HCT116 (cell line): ENCODE results near the gene DOCK10. TPM values are rescaled to one million over a fixed set of nuclear protein-coding genes. Genes with fewer than 3 reads are reported as not detected.

Source experiments
- ATAC-seq: fragments of 200-7000 bp; cut with Tn5 transposase; 2 replicates; pipeline ENCODE4 v1.9.1; 2020; ENCODE audit warnings: mild to moderate bottlenecking, moderate library complexity
- BruUV-seq: library from RNA; stranded (reverse); fragments of 400-500 nt; replicated peaks from 2 replicates; lab custom pipeline; 2021; lab: Mats Ljungman, UMichigan
- CTCF ChIA-PET: fragments of 300-600 bp; sonication (Branson Sonifier 250); formaldehyde crosslinking; loops from one replicate; lab custom pipeline; 2021; ENCODE audit warnings: antibody characterized with exemption; lab: Charles Lee
- POLR2A ChIA-PET: fragments of 300-600, 350-600 bp; sonication (Branson Sonifier 250); formaldehyde crosslinking; loops from one replicate; lab custom pipeline; 2021; ENCODE audit warnings: antibody characterized with exemption; lab: Charles Lee
- RAD21 ChIA-PET, 2 experiments: fragments of 300-600 bp; sonication (Branson Sonifier 250); formaldehyde crosslinking; loops; one replicate each; lab custom pipeline; 2023; ENCODE audit warnings: low total read pairs in 2 of 2; ENCODE audit not compliant: uncharacterized antibody in 2 of 2, unreplicated experiment in 2 of 2, low non-redundant PET in 1 of 2; lab: Charles Lee
- DNase-seq: peaks from one replicate; pipeline ENCODE4 v3.0.0-alpha.2; 2010; ENCODE audit warnings: low read depth, low spot score
- H2AFZ ChIP-seq: fragments of 200-600 bp; shearing (Covaris generic), sonication (generic); 2 replicates; pipeline ENCODE4 v1.6.1; 2017; ENCODE audit warnings: low read depth, mixed run types, mixed read lengths, antibody characterized with exemption, low read length; ENCODE audit not compliant: poor library complexity, severe bottlenecking
- H3K27ac ChIP-seq: 2 replicates; pipeline ENCODE4 v1.5.1; 2012; ENCODE audit warnings: low read depth, low read length
- H3K27me3 ChIP-seq: fragments of 200-600 bp; sonication (generic); 2 replicates; pipeline ENCODE4 v1.6.1; 2016; ENCODE audit warnings: mixed run types, low read length, mixed read lengths; ENCODE audit not compliant: insufficient read depth
- H3K36me3 ChIP-seq, 2 experiments: fragments of 200-500 bp in 1 of 2; fragments of 200-600 bp in 1 of 2; sonication (Bioruptor generic) in 1 of 2; sonication (generic) in 1 of 2; 2 replicates each; pipeline versions ENCODE4 v1.5.1 to v1.6.1; 2014 to 2016; ENCODE audit warnings: low read length in 2 of 2, inconsistent platforms in 1 of 2, mixed read lengths in 1 of 2, mixed run types in 1 of 2; ENCODE audit not compliant: insufficient read depth in 2 of 2, control insufficient read depth in 1 of 2
- H3K4me1 ChIP-seq, 2 experiments: fragments of 200-600 bp in 1 of 2; sonication (generic) in 1 of 2; 2 replicates each; pipeline versions ENCODE4 v1.5.1 to v1.6.1; 2012 to 2017; ENCODE audit warnings: low read length in 2 of 2, inconsistent platforms in 1 of 2, mild to moderate bottlenecking in 1 of 2, mixed read lengths in 1 of 2, mixed run types in 1 of 2, moderate library complexity in 1 of 2; ENCODE audit not compliant: insufficient read depth in 2 of 2, control insufficient read depth in 1 of 2
- H3K4me2 ChIP-seq: fragments of 200-600 bp; sonication (generic); 2 replicates; pipeline ENCODE4 v1.6.1; 2017; ENCODE audit warnings: mixed run types, low read length, mixed read lengths
- H3K4me3 ChIP-seq, 2 experiments: fragments of 200-600 bp in 1 of 2; sonication (generic) in 1 of 2; replicated peaks in 1 of 2; 2 replicates each; pipeline ENCODE4 v1.5.1; 2011 to 2016; ENCODE audit warnings: low read length in 2 of 2, control low read depth in 1 of 2, low read depth in 1 of 2, mild to moderate bottlenecking in 1 of 2, mixed read lengths in 1 of 2, mixed run types in 1 of 2
- H3K79me2 ChIP-seq: fragments of 200-600 bp; sonication (generic); 2 replicates; pipeline ENCODE4 v1.6.1; 2017; ENCODE audit warnings: mild to moderate bottlenecking, mixed run types, low read length, moderate library complexity, mixed read lengths; ENCODE audit not compliant: insufficient read depth
- H3K9ac ChIP-seq: fragments of 200-600 bp; sonication (generic); 2 replicates; pipeline ENCODE4 v1.6.1; 2016; ENCODE audit warnings: low read length, mixed read lengths
- H3K9me2 ChIP-seq: fragments of 200-600 bp; sonication (generic), shearing (Covaris generic); 2 replicates; pipeline ENCODE4 v1.6.1; 2017; ENCODE audit warnings: mixed run types, mild to moderate bottlenecking, moderate library complexity; ENCODE audit not compliant: insufficient read depth
- H3K9me3 ChIP-seq, 2 experiments: fragments of 200-500 bp in 1 of 2; fragments of 200-600 bp in 1 of 2; sonication (Bioruptor generic) in 1 of 2; sonication (generic) in 1 of 2; 2 replicates each; pipeline ENCODE4 v1.6.1; 2014 to 2017; ENCODE audit warnings: low read length in 2 of 2, mixed read lengths in 2 of 2, inconsistent platforms in 1 of 2, low read depth in 1 of 2, mild to moderate bottlenecking in 1 of 2, mixed run types in 1 of 2, moderate library complexity in 1 of 2; ENCODE audit not compliant: control insufficient read depth in 1 of 2, insufficient read depth in 1 of 2
- H4K20me1 ChIP-seq: fragments of 200-600 bp; sonication (generic), shearing (Covaris generic); 2 replicates; pipeline ENCODE4 v1.6.1; 2017; ENCODE audit warnings: mixed run types, mild to moderate bottlenecking, moderate library complexity; ENCODE audit not compliant: insufficient read depth
- CEBPB ChIP-seq: IDR thresholded peaks from 2 replicates; pipeline ENCODE4 v1.6.1; 2012; ENCODE audit warnings: low read depth
- CTCF ChIP-seq, 3 experiments: fragments of 200-600 bp in 1 of 3; sonication (generic) in 1 of 3; IDR thresholded peaks in 2 of 3; conservative IDR thresholded peaks in 1 of 3; 2 replicates each; pipeline ENCODE4 v1.5.1; 2012 to 2017; ENCODE audit warnings: low read depth in 2 of 3, low read length in 2 of 3, antibody characterized with exemption in 1 of 3, borderline replicate concordance in 1 of 3, control low read depth in 1 of 3, mild to moderate bottlenecking in 1 of 3, mixed read lengths in 1 of 3, mixed run types in 1 of 3, moderate library complexity in 1 of 3; ENCODE audit not compliant: insufficient read depth in 1 of 3
- EZH2 ChIP-seq: fragments of 200-600 bp; sonication (generic); IDR thresholded peaks from 2 replicates; pipeline ENCODE4 v1.6.1; 2017; ENCODE audit warnings: antibody characterized with exemption, mixed run types
- MAX ChIP-seq: IDR thresholded peaks from 2 replicates; pipeline ENCODE4 v1.6.1; 2012
- POLR2AphosphoS5 ChIP-seq: IDR thresholded peaks from 2 replicates; pipeline ENCODE4 v1.6.1; 2011; ENCODE audit warnings: mild to moderate bottlenecking, low read depth, low read length, moderate library complexity
- RAD21 ChIP-seq: IDR thresholded peaks from 2 replicates; pipeline ENCODE4 v1.6.1; 2012; ENCODE audit warnings: low read depth, mild to moderate bottlenecking
- REST ChIP-seq: IDR thresholded peaks from 2 replicates; pipeline ENCODE4 v1.6.1; 2012; ENCODE audit warnings: low read depth
- SP1 ChIP-seq: IDR thresholded peaks from 2 replicates; pipeline ENCODE4 v1.6.1; 2012; ENCODE audit warnings: low read depth
- SRF ChIP-seq: IDR thresholded peaks from 2 replicates; pipeline ENCODE4 v1.6.1; 2012; ENCODE audit warnings: low read depth
- TCF7L2 ChIP-seq: IDR thresholded peaks from 2 replicates; pipeline ENCODE4 v1.7.0; 2011; ENCODE audit warnings: borderline replicate concordance, inconsistent platforms; ENCODE audit not compliant: insufficient read depth, insufficient read length; ENCODE audit errors: extremely low read depth
- ZFX ChIP-seq: fragments of 450-650 bp; IDR thresholded peaks from 2 replicates; pipeline ENCODE4 v1.6.1; 2017
- intact Hi-C: fragments of 100-400 bp; cut with micrococcal nuclease; formaldehyde crosslinking; loops from 2 replicates; pipeline ENCODE4 v1.10.0; 2022
- total RNA-seq: library from RNA; stranded (reverse); gene quantifications from one replicate; pipeline ENCODE4 v1.2.1, GENCODE V29; 2021; ENCODE audit not compliant: unreplicated experiment

Gene DOCK10
- total RNA-seq, 1 experiment from 2014 or later, result 0.54 TPM

GRCh38 chr2:224775647-224776046, 266.6 kb downstream of the DOCK10 start:
- H3K36me3 ChIP-seq, result no peaks in the 10 kb centered on the region
- TF ChIP-seq SRF (no peak), MAX (no peak), REST (no peak), EZH2 (no peak), CTCF (IDR thresholded peaks at IDR 0.05 in 2 of 3, conservative IDR thresholded peaks at IDR 0.05 in 1 of 3; ENCODE audit: borderline replicate concordance in 1 of 3, insufficient read depth in 1 of 3, low read depth in 2 of 3, low read length in 2 of 3) (no peak), RAD21 (no peak), CEBPB (no peak), POLR2AphosphoS5 (no peak), TCF7L2 (no peak), ZFX (no peak), SP1 (no peak)
- H3K9ac ChIP-seq, result no peak overlapping the region
- POLR2A ChIA-PET, result no interaction called here
- H2AFZ ChIP-seq, result no peak overlapping the region
- H4K20me1 ChIP-seq, result no peaks in the 10 kb centered on the region
- BruUV-seq, result no TSS peak
- H3K9me2 ChIP-seq, result no peaks in the 10 kb centered on the region
- H3K4me3 ChIP-seq, result no peak overlapping the region
- intact Hi-C loops, result loop anchor here (5.0 to 10.0 kb wide), 3 partner anchors 128 to 801 kb away; no protein-coding TSS in a partner anchor
- H3K9me3 ChIP-seq, result no peaks in the 10 kb centered on the region
- H3K27me3 ChIP-seq, result no peaks in the 10 kb centered on the region
- H3K27ac ChIP-seq, result no peak overlapping the region
- H3K4me1 ChIP-seq, result peaks cover 0 to 11% of the 10 kb centered on the region in 2 experiments; a peak in 1 of 4 replicates
- RAD21 ChIA-PET, result interaction anchor here in 1 of 2 experiments (0.6 kb wide), 1 partner anchor 42 kb away, joined by 3 read pairs; no protein-coding TSS in a partner anchor
- H3K4me2 ChIP-seq, result no peak overlapping the region
- ATAC-seq (no peak), DNase-seq (no peak)
- H3K79me2 ChIP-seq, result no peaks in the 10 kb centered on the region
- CTCF ChIA-PET, result interaction anchor here (1.9 kb wide), 1 partner anchor 416 kb away, joined by 5 read pairs; no protein-coding TSS in a partner anchor
